HCT116 (cell line): ENCODE data around the gene PLCG2. TPM values are rescaled to one million over a fixed set of nuclear protein-coding genes. Genes with fewer than 3 reads are reported as not detected.

ENCODE experiments used
- ATAC-seq: fragments of 200-7000 bp; cut with Tn5 transposase; 2 replicates; pipeline ENCODE4 v1.9.1; 2020; ENCODE audit warnings: mild to moderate bottlenecking, moderate library complexity
- BruUV-seq: library from RNA; stranded (reverse); fragments of 400-500 nt; replicated peaks from 2 replicates; lab custom pipeline; 2021; lab: Mats Ljungman, UMichigan
- CTCF ChIA-PET: fragments of 300-600 bp; sonication (Branson Sonifier 250); formaldehyde crosslinking; loops from one replicate; lab custom pipeline; 2021; ENCODE audit warnings: antibody characterized with exemption; lab: Charles Lee
- POLR2A ChIA-PET: fragments of 300-600, 350-600 bp; sonication (Branson Sonifier 250); formaldehyde crosslinking; loops from one replicate; lab custom pipeline; 2021; ENCODE audit warnings: antibody characterized with exemption; lab: Charles Lee
- RAD21 ChIA-PET, 2 experiments: fragments of 300-600 bp; sonication (Branson Sonifier 250); formaldehyde crosslinking; loops; one replicate each; lab custom pipeline; 2023; ENCODE audit warnings: low total read pairs in 2 of 2; ENCODE audit not compliant: uncharacterized antibody in 2 of 2, unreplicated experiment in 2 of 2, low non-redundant PET in 1 of 2; lab: Charles Lee
- DNase-seq: peaks from one replicate; pipeline ENCODE4 v3.0.0-alpha.2; 2010; ENCODE audit warnings: low read depth, low spot score
- H2AFZ ChIP-seq: fragments of 200-600 bp; shearing (Covaris generic), sonication (generic); 2 replicates; pipeline ENCODE4 v1.6.1; 2017; ENCODE audit warnings: low read depth, mixed run types, mixed read lengths, antibody characterized with exemption, low read length; ENCODE audit not compliant: poor library complexity, severe bottlenecking
- H3K27ac ChIP-seq: 2 replicates; pipeline ENCODE4 v1.5.1; 2012; ENCODE audit warnings: low read depth, low read length
- H3K27me3 ChIP-seq: fragments of 200-600 bp; sonication (generic); 2 replicates; pipeline ENCODE4 v1.6.1; 2016; ENCODE audit warnings: mixed run types, low read length, mixed read lengths; ENCODE audit not compliant: insufficient read depth
- H3K36me3 ChIP-seq, 2 experiments: fragments of 200-500 bp in 1 of 2; fragments of 200-600 bp in 1 of 2; sonication (Bioruptor generic) in 1 of 2; sonication (generic) in 1 of 2; 2 replicates each; pipeline versions ENCODE4 v1.5.1 to v1.6.1; 2014 to 2016; ENCODE audit warnings: low read length in 2 of 2, inconsistent platforms in 1 of 2, mixed read lengths in 1 of 2, mixed run types in 1 of 2; ENCODE audit not compliant: insufficient read depth in 2 of 2, control insufficient read depth in 1 of 2
- H3K4me1 ChIP-seq, 2 experiments: fragments of 200-600 bp in 1 of 2; sonication (generic) in 1 of 2; 2 replicates each; pipeline versions ENCODE4 v1.5.1 to v1.6.1; 2012 to 2017; ENCODE audit warnings: low read length in 2 of 2, inconsistent platforms in 1 of 2, mild to moderate bottlenecking in 1 of 2, mixed read lengths in 1 of 2, mixed run types in 1 of 2, moderate library complexity in 1 of 2; ENCODE audit not compliant: insufficient read depth in 2 of 2, control insufficient read depth in 1 of 2
- H3K4me2 ChIP-seq: fragments of 200-600 bp; sonication (generic); 2 replicates; pipeline ENCODE4 v1.6.1; 2017; ENCODE audit warnings: mixed run types, low read length, mixed read lengths
- H3K4me3 ChIP-seq, 2 experiments: fragments of 200-600 bp in 1 of 2; sonication (generic) in 1 of 2; replicated peaks in 1 of 2; 2 replicates each; pipeline ENCODE4 v1.5.1; 2011 to 2016; ENCODE audit warnings: low read length in 2 of 2, control low read depth in 1 of 2, low read depth in 1 of 2, mild to moderate bottlenecking in 1 of 2, mixed read lengths in 1 of 2, mixed run types in 1 of 2
- H3K79me2 ChIP-seq: fragments of 200-600 bp; sonication (generic); 2 replicates; pipeline ENCODE4 v1.6.1; 2017; ENCODE audit warnings: mild to moderate bottlenecking, mixed run types, low read length, moderate library complexity, mixed read lengths; ENCODE audit not compliant: insufficient read depth
- H3K9ac ChIP-seq: fragments of 200-600 bp; sonication (generic); 2 replicates; pipeline ENCODE4 v1.6.1; 2016; ENCODE audit warnings: low read length, mixed read lengths
- H3K9me2 ChIP-seq: fragments of 200-600 bp; sonication (generic), shearing (Covaris generic); 2 replicates; pipeline ENCODE4 v1.6.1; 2017; ENCODE audit warnings: mixed run types, mild to moderate bottlenecking, moderate library complexity; ENCODE audit not compliant: insufficient read depth
- H3K9me3 ChIP-seq, 2 experiments: fragments of 200-500 bp in 1 of 2; fragments of 200-600 bp in 1 of 2; sonication (Bioruptor generic) in 1 of 2; sonication (generic) in 1 of 2; 2 replicates each; pipeline ENCODE4 v1.6.1; 2014 to 2017; ENCODE audit warnings: low read length in 2 of 2, mixed read lengths in 2 of 2, inconsistent platforms in 1 of 2, low read depth in 1 of 2, mild to moderate bottlenecking in 1 of 2, mixed run types in 1 of 2, moderate library complexity in 1 of 2; ENCODE audit not compliant: control insufficient read depth in 1 of 2, insufficient read depth in 1 of 2
- H4K20me1 ChIP-seq: fragments of 200-600 bp; sonication (generic), shearing (Covaris generic); 2 replicates; pipeline ENCODE4 v1.6.1; 2017; ENCODE audit warnings: mixed run types, mild to moderate bottlenecking, moderate library complexity; ENCODE audit not compliant: insufficient read depth
- CBX3 ChIP-seq: IDR thresholded peaks from 2 replicates; pipeline ENCODE4 v1.6.1; 2012; ENCODE audit warnings: low read depth
- CTCF ChIP-seq, 3 experiments: fragments of 200-600 bp in 1 of 3; sonication (generic) in 1 of 3; IDR thresholded peaks in 2 of 3; conservative IDR thresholded peaks in 1 of 3; 2 replicates each; pipeline ENCODE4 v1.5.1; 2012 to 2017; ENCODE audit warnings: low read depth in 2 of 3, low read length in 2 of 3, antibody characterized with exemption in 1 of 3, borderline replicate concordance in 1 of 3, control low read depth in 1 of 3, mild to moderate bottlenecking in 1 of 3, mixed read lengths in 1 of 3, mixed run types in 1 of 3, moderate library complexity in 1 of 3; ENCODE audit not compliant: insufficient read depth in 1 of 3
- EZH2 ChIP-seq: fragments of 200-600 bp; sonication (generic); IDR thresholded peaks from 2 replicates; pipeline ENCODE4 v1.6.1; 2017; ENCODE audit warnings: antibody characterized with exemption, mixed run types
- EZH2phosphoT487 ChIP-seq: fragments of 200-600 bp; IDR thresholded peaks from 2 replicates; pipeline ENCODE4 v1.6.1; 2018; ENCODE audit warnings: antibody characterized with exemption, borderline replicate concordance
- MAX ChIP-seq: IDR thresholded peaks from 2 replicates; pipeline ENCODE4 v1.6.1; 2012
- POLR2A ChIP-seq: IDR thresholded peaks from 2 replicates; pipeline ENCODE4 v1.7.0; 2011; ENCODE audit warnings: borderline replicate concordance; ENCODE audit not compliant: insufficient read depth, insufficient read length; ENCODE audit errors: extremely low read depth
- RAD21 ChIP-seq: IDR thresholded peaks from 2 replicates; pipeline ENCODE4 v1.6.1; 2012; ENCODE audit warnings: low read depth, mild to moderate bottlenecking
- SIN3A ChIP-seq: IDR thresholded peaks from 2 replicates; pipeline ENCODE4 v1.6.1; 2012; ENCODE audit warnings: low read depth
- SRF ChIP-seq: IDR thresholded peaks from 2 replicates; pipeline ENCODE4 v1.6.1; 2012; ENCODE audit warnings: low read depth
- YY1 ChIP-seq: IDR thresholded peaks from 2 replicates; pipeline ENCODE4 v1.6.1; 2011; ENCODE audit warnings: low read length, low read depth, moderate library complexity, mild to moderate bottlenecking; ENCODE audit not compliant: insufficient replicate concordance; ENCODE audit errors: extremely low read depth
- ZFX ChIP-seq: fragments of 450-650 bp; IDR thresholded peaks from 2 replicates; pipeline ENCODE4 v1.6.1; 2017
- intact Hi-C: fragments of 100-400 bp; cut with micrococcal nuclease; formaldehyde crosslinking; loops from 2 replicates; pipeline ENCODE4 v1.10.0; 2022
- total RNA-seq: library from RNA; stranded (reverse); gene quantifications from one replicate; pipeline ENCODE4 v1.2.1, GENCODE V29; 2021; ENCODE audit not compliant: unreplicated experiment
- TF ChIP-seq, protein P1 (sequence below): IDR thresholded peaks from 2 replicates; pipeline ENCODE4 v1.6.1; 2011; ENCODE audit warnings: mild to moderate bottlenecking, low read length, moderate library complexity; ENCODE audit not compliant: insufficient replicate concordance; ENCODE audit errors: extremely low read depth

The PLCG2 gene
- total RNA-seq, 1 experiment from 2014 or later = 31.2 TPM

DNA sequence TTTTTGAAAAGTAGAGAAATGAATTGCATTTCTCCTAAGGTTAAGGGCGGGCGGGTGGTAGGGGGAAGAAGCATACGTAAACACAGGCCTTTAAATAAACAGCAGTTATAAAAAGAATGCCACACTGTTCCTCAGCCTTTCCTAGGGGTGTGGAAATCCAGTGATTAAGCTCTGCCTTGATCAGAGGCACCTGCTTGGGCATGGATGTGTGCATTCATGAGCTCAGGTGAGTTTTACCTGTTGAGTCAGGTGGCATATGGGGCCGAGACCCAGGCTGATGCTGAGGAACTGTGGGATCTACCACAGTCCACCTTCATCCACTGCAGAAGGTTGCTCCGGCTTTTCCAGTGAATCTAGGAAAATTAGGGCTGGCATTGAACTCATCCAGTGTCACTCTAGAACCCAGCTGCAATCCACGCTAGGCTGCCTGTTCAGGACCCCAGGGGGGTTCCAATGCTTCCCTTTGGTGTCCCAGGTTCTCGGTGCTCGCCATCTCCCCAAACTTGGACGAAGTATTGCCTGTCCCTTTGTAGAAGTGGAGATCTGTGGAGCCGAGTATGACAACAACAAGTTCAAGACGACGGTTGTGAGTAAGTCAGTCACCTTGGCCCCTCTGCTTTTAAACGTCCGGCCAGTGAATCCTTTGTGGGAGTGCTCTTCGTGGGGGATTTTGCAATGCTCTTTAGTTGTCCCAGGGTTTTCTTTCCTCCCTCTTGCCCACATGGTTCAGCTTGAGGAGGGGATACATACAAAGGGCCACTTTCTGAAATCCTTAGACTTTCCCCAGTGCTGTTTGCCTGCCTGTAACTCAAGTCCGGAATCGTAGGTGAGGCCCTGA is 159.5 kb downstream of the PLCG2 start:
- Histone ChIP-seq H3K79me2 (no peaks in the 10 kb centered on the region), H2AFZ (no peak overlapping the region), H3K9me3 (no peaks in the 10 kb centered on the region), H3K9me2 (no peaks in the 10 kb centered on the region), H3K4me2 (no peak overlapping the region), H3K4me1 (peaks cover 8 to 11% of the 10 kb centered on the region in 2 experiments; a peak in 3 of 4 replicates), H3K9ac (no peak overlapping the region), H3K27ac (no peak overlapping the region), H4K20me1 (no peaks in the 10 kb centered on the region), H3K4me3 (no peak overlapping the region), H3K36me3 (no peaks in the 10 kb centered on the region), H3K27me3 (no peaks in the 10 kb centered on the region)
- DNase-seq (no peak), ATAC-seq (no peak)
- CTCF ChIA-PET = interaction anchor here (1.1 to 6.7 kb wide), 3 partner anchors 59 to 292 kb away, joined by 4 to 35 read pairs (median 35); no protein-coding TSS in a partner anchor
- intact Hi-C loops = no loop called here
- TF ChIP-seq EZH2phosphoT487 = no peak
- no peak for TF ChIP-seq SIN3A
- TF ChIP-seq, protein P1, sequence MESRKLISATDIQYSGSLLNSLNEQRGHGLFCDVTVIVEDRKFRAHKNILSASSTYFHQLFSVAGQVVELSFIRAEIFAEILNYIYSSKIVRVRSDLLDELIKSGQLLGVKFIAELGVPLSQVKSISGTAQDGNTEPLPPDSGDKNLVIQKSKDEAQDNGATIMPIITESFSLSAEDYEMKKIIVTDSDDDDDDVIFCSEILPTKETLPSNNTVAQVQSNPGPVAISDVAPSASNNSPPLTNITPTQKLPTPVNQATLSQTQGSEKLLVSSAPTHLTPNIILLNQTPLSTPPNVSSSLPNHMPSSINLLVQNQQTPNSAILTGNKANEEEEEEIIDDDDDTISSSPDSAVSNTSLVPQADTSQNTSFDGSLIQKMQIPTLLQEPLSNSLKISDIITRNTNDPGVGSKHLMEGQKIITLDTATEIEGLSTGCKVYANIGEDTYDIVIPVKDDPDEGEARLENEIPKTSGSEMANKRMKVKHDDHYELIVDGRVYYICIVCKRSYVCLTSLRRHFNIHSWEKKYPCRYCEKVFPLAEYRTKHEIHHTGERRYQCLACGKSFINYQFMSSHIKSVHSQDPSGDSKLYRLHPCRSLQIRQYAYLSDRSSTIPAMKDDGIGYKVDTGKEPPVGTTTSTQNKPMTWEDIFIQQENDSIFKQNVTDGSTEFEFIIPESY = no peak
- no peak for TF ChIP-seq POLR2A
- no peak for TF ChIP-seq MAX
- no peak for TF ChIP-seq EZH2
- no peak for TF ChIP-seq CBX3
- TF ChIP-seq SRF = no peak
- no peak for TF ChIP-seq YY1
- no peak for TF ChIP-seq RAD21
- TF ChIP-seq ZFX = no peak
- TF ChIP-seq CTCF (IDR thresholded peaks at IDR 0.05 in 2 of 3, conservative IDR thresholded peaks at IDR 0.05 in 1 of 3; ENCODE audit: borderline replicate concordance in 1 of 3, insufficient read depth in 1 of 3, low read depth in 2 of 3, low read length in 2 of 3) = no peak
- POLR2A ChIA-PET = no interaction called here
- RAD21 ChIA-PET = no interaction called here
- no TSS peak for BruUV-seq
